Measurements from ENCODE around the gene NOA1.
"Not testable (repeated sequence)": the region's sequence is repeated elsewhere in the genome, so short reads cannot be mapped to it uniquely, and the experiment has no call there.

Gene NOA1

GRCh38 chr4:56958111-56958517 lies 19.3 kb downstream of the NOA1 start:
- DNase-seq (ENCODE audit: low spot score): no peak

- DNase-seq (ENCODE audit: low spot score): no peak
These were observed 23.5 kb downstream of the NOA1 start for GRCh38 chr4:56953680-56954520.

GRCh38 chr4:56941403-56941802 lies 36.0 kb downstream of the NOA1 start:
- DNase-seq (ENCODE audit: low spot score): no peak

GRCh38 chr4:56940971-56941370 lies 36.4 kb downstream of the NOA1 start:
- DNase-seq (ENCODE audit: low spot score): no peak

GRCh38 chr4:56940403-56940802 lies 37.0 kb downstream of the NOA1 start:
- DNase-seq (ENCODE audit: low spot score): no peak

GRCh38 chr4:56939826-56940225 lies 37.6 kb downstream of the NOA1 start:
- DNase-seq (ENCODE audit: low spot score): not testable (repeated sequence)

- no peak for DNase-seq (ENCODE audit: low spot score)
These were observed 40.1 kb downstream of the NOA1 start for GRCh38 chr4:56937262-56937661.

- no peak for DNase-seq (ENCODE audit: low spot score)
These were observed 45.5 kb downstream of the NOA1 start for GRCh38 chr4:56931924-56932323.

- DNase-seq (ENCODE audit: low spot score): no peak
These were observed 46.8 kb downstream of the NOA1 start for GRCh38 chr4:56930638-56931037.

- no peak for DNase-seq (ENCODE audit: low spot score)
These were observed 50.2 kb downstream of the NOA1 start for GRCh38 chr4:56927196-56927595.

- not testable (repeated sequence) for DNase-seq (ENCODE audit: low spot score)
These were observed 62.4 kb downstream of the NOA1 start for GRCh38 chr4:56914977-56915376.

- no peak for DNase-seq (ENCODE audit: low spot score)
These were observed 63.1 kb downstream of the NOA1 start for GRCh38 chr4:56914336-56914735.
